GM23338 (cell line): Measurements from ENCODE around the gene FBRSL1.
"Not testable (repeated sequence)": the region's sequence is repeated elsewhere in the genome, so short reads cannot be mapped to it uniquely, and the experiment has no call there.

Experiments used
- CREB1 ChIP-seq: fragments of 250-450 bp; sonication (Bioruptor Pico); IDR thresholded peaks from 2 replicates; pipeline ENCODE4 v1.5.0; 2020; ENCODE audit warnings: low read depth, mild to moderate bottlenecking, moderate library complexity
- EZH2 ChIP-seq: fragments of 200-600 bp; sonication (generic); IDR thresholded peaks from one replicate; pipeline ENCODE4 v1.8.0; 2017; ENCODE audit warnings: antibody characterized with exemption, mild to moderate bottlenecking, low read depth; ENCODE audit not compliant: unreplicated experiment
- EZH2phosphoT487 ChIP-seq: fragments of 200-600 bp; sonication (generic); IDR thresholded peaks from one replicate; pipeline ENCODE4 v1.8.1; 2018; ENCODE audit warnings: antibody characterized with exemption; ENCODE audit not compliant: unreplicated experiment
- JUNB ChIP-seq: IDR thresholded peaks from one replicate; pipeline ENCODE4 v1.6.1; 2016; ENCODE audit warnings: antibody characterized with exemption; ENCODE audit not compliant: unreplicated experiment
- POLR2AphosphoS5 ChIP-seq: IDR thresholded peaks from 2 replicates; pipeline ENCODE4 v1.6.1; 2016; ENCODE audit warnings: antibody characterized with exemption, low read depth
- REST ChIP-seq: IDR thresholded peaks from one replicate; pipeline ENCODE4 v1.6.1; 2018; ENCODE audit warnings: antibody characterized with exemption; ENCODE audit not compliant: unreplicated experiment
- ZNF114 ChIP-seq: fragments of 250-450 bp; sonication (Bioruptor Pico); IDR thresholded peaks from 2 replicates; pipeline ENCODE4 v1.5.0; 2020; ENCODE audit warnings: mild to moderate bottlenecking, moderate library complexity
- ZNF331 ChIP-seq: fragments of 250-450 bp; sonication (Bioruptor Pico); IDR thresholded peaks from 2 replicates; pipeline ENCODE4 v1.5.0; 2020; ENCODE audit warnings: low read depth, mild to moderate bottlenecking, moderate library complexity
- TF ChIP-seq, protein P1 (sequence below), 2 experiments: fragments of 200-600 bp in 1 of 2; sonication (generic) in 1 of 2; conservative IDR thresholded peaks; 2 replicates each; pipeline versions ENCODE4 v1.5.1 to v1.6.1; 2016 to 2017; ENCODE audit warnings: antibody characterized with exemption in 2 of 2, low read depth in 2 of 2, mild to moderate bottlenecking in 2 of 2, moderate library complexity in 1 of 2
- TF ChIP-seq, protein P2 (sequence below): fragments of 250-450 bp; sonication (Bioruptor Pico); IDR thresholded peaks from 2 replicates; pipeline ENCODE4 v1.5.0; 2020; ENCODE audit warnings: mild to moderate bottlenecking, moderate library complexity
- TF ChIP-seq, protein P3 (sequence below): IDR thresholded peaks from 2 replicates; pipeline ENCODE4 v1.6.1; 2016; ENCODE audit warnings: antibody characterized with exemption

DNA sequence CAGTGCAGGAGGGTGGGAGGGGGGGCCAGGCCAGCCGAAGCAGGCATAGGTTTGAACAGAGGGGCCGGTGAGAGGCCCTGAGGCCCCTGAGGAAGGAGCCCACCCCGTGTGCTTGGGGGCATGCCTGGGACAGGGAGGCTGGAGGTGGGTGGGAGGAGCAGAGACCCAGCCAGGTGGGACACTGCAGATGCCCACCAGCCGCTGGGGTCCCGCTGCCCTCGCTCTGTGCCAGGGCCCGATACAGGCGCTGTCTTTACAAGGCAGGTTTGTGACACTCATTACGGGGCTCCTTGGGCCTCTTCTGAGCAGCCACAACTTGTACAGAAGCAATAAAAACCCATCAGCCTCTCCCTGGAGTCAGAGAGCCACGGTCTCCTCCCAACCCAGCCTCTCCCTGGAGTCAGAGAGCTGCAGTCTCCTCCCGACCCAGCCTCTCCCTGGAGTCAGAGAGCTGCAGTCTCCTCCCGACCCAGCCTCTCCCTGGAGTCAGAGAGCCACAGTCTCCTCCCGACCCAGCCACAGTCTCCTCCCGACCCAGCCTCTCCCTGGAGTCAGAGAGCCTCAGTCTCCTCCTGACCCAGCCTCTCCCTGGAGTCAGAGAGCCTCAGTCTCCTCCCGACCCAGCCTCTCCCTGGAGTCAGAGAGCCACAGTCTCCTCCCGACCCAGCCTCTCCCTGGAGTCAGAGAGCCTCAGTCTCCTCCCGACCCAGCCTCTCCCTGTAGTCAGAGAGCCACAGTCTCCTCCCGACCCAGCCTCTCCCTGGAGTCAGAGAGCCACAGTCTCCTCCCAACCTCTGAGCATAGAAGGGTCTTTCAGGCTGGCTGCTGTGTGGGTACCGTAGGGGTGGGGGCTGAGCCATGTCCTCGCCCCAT is 43.0 kb downstream of the FBRSL1 start:
- TF ChIP-seq POLR2AphosphoS5; EZH2; EZH2phosphoT487; JUNB; ZNF114 (CRISPR knock-in tag); REST; ZNF331; CREB1: not testable (repeated sequence)
- TF ChIP-seq, protein P1, sequence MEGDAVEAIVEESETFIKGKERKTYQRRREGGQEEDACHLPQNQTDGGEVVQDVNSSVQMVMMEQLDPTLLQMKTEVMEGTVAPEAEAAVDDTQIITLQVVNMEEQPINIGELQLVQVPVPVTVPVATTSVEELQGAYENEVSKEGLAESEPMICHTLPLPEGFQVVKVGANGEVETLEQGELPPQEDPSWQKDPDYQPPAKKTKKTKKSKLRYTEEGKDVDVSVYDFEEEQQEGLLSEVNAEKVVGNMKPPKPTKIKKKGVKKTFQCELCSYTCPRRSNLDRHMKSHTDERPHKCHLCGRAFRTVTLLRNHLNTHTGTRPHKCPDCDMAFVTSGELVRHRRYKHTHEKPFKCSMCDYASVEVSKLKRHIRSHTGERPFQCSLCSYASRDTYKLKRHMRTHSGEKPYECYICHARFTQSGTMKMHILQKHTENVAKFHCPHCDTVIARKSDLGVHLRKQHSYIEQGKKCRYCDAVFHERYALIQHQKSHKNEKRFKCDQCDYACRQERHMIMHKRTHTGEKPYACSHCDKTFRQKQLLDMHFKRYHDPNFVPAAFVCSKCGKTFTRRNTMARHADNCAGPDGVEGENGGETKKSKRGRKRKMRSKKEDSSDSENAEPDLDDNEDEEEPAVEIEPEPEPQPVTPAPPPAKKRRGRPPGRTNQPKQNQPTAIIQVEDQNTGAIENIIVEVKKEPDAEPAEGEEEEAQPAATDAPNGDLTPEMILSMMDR (conservative IDR thresholded peaks at IDR 0.05; ENCODE audit: low read depth in 2 of 2) = not testable (repeated sequence)
- TF ChIP-seq, protein P2, sequence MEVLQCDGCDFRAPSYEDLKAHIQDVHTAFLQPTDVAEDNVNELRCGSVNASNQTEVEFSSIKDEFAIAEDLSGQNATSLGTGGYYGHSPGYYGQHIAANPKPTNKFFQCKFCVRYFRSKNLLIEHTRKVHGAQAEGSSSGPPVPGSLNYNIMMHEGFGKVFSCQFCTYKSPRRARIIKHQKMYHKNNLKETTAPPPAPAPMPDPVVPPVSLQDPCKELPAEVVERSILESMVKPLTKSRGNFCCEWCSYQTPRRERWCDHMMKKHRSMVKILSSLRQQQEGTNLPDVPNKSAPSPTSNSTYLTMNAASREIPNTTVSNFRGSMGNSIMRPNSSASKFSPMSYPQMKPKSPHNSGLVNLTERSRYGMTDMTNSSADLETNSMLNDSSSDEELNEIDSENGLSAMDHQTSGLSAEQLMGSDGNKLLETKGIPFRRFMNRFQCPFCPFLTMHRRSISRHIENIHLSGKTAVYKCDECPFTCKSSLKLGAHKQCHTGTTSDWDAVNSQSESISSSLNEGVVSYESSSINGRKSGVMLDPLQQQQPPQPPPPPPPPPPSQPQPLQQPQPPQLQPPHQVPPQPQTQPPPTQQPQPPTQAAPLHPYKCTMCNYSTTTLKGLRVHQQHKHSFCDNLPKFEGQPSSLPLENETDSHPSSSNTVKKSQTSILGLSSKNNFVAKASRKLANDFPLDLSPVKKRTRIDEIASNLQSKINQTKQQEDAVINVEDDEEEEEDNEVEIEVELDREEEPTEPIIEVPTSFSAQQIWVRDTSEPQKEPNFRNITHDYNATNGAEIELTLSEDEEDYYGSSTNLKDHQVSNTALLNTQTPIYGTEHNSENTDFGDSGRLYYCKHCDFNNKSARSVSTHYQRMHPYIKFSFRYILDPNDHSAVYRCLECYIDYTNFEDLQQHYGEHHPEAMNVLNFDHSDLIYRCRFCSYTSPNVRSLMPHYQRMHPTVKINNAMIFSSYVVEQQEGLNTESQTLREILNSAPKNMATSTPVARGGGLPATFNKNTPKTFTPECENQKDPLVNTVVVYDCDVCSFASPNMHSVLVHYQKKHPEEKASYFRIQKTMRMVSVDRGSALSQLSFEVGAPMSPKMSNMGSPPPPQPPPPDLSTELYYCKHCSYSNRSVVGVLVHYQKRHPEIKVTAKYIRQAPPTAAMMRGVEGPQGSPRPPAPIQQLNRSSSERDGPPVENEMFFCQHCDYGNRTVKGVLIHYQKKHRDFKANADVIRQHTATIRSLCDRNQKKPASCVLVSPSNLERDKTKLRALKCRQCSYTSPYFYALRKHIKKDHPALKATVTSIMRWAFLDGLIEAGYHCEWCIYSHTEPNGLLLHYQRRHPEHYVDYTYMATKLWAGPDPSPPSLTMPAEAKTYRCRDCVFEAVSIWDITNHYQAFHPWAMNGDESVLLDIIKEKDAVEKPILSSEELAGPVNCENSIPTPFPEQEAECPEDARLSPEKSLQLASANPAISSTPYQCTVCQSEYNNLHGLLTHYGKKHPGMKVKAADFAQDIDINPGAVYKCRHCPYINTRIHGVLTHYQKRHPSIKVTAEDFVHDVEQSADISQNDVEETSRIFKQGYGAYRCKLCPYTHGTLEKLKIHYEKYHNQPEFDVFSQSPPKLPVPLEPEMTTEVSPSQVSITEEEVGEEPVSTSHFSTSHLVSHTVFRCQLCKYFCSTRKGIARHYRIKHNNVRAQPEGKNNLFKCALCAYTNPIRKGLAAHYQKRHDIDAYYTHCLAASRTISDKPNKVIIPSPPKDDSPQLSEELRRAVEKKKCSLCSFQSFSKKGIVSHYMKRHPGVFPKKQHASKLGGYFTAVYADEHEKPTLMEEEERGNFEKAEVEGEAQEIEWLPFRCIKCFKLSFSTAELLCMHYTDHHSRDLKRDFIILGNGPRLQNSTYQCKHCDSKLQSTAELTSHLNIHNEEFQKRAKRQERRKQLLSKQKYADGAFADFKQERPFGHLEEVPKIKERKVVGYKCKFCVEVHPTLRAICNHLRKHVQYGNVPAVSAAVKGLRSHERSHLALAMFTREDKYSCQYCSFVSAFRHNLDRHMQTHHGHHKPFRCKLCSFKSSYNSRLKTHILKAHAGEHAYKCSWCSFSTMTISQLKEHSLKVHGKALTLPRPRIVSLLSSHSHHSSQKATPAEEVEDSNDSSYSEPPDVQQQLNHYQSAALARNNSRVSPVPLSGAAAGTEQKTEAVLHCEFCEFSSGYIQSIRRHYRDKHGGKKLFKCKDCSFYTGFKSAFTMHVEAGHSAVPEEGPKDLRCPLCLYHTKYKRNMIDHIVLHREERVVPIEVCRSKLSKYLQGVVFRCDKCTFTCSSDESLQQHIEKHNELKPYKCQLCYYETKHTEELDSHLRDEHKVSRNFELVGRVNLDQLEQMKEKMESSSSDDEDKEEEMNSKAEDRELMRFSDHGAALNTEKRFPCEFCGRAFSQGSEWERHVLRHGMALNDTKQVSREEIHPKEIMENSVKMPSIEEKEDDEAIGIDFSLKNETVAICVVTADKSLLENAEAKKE (CRISPR knock-in tag) = not testable (repeated sequence)
- TF ChIP-seq, protein P3, sequence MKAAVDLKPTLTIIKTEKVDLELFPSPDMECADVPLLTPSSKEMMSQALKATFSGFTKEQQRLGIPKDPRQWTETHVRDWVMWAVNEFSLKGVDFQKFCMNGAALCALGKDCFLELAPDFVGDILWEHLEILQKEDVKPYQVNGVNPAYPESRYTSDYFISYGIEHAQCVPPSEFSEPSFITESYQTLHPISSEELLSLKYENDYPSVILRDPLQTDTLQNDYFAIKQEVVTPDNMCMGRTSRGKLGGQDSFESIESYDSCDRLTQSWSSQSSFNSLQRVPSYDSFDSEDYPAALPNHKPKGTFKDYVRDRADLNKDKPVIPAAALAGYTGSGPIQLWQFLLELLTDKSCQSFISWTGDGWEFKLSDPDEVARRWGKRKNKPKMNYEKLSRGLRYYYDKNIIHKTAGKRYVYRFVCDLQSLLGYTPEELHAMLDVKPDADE = not testable (repeated sequence)
